IPS-18a (cell line): ENCODE results near the gene UMOD.

Experiments used
- H3K27ac ChIP-seq: one replicate; pipeline ENCODE4 v1.5.1; 2013; ENCODE audit warnings: low read length
- H3K27me3 ChIP-seq: one replicate; pipeline ENCODE4 v1.6.1; 2013; ENCODE audit warnings: mild to moderate bottlenecking, low read length; ENCODE audit not compliant: control insufficient read depth, insufficient read depth
- H3K36me3 ChIP-seq: one replicate; pipeline ENCODE4 v1.6.1; 2013; ENCODE audit warnings: low read depth, low read length; ENCODE audit not compliant: control insufficient read depth
- H3K4me1 ChIP-seq: one replicate; pipeline ENCODE4 v1.6.1; 2013; ENCODE audit warnings: low read depth, low read length; ENCODE audit not compliant: control insufficient read depth
- H3K4me3 ChIP-seq: one replicate; pipeline ENCODE4 v1.5.1; 2013; ENCODE audit warnings: low read length
- H3K9ac ChIP-seq: one replicate; pipeline ENCODE4 v1.6.1; 2013; ENCODE audit warnings: mild to moderate bottlenecking, low read length, moderate library complexity
- H3K9me3 ChIP-seq: one replicate; pipeline ENCODE4 v1.6.1; 2013; ENCODE audit warnings: low read depth, low read length; ENCODE audit not compliant: control insufficient read depth

The UMOD gene

GRCh38 chr16:20387978-20388377, 35.5 kb upstream of the UMOD start:
- Histone ChIP-seq H3K4me3 (no peak overlapping the region), H3K27ac (no peak overlapping the region), H3K9ac (no peak overlapping the region), H3K4me1 (peaks cover 5% of the 10 kb centered on the region), H3K36me3 (no peaks in the 10 kb centered on the region), H3K27me3 (no peaks in the 10 kb centered on the region), H3K9me3 (no peaks in the 10 kb centered on the region)

- Histone ChIP-seq H3K27ac (no peak overlapping the region), H3K4me3 (peak overlapping the region; percentile 66), H3K36me3 (no peaks in the 10 kb centered on the region), H3K4me1 (peaks cover 5% of the 10 kb centered on the region), H3K27me3 (no peaks in the 10 kb centered on the region), H3K9ac (peak overlapping the region; percentile 36), H3K9me3 (no peaks in the 10 kb centered on the region)
Measured at GRCh38 chr16:20385844-20386832, 33.6 kb upstream of the UMOD start.

- no peak overlapping the region for H3K9ac ChIP-seq
Measured at GRCh38 chr16:20383106-20384029, 30.9 kb upstream of the UMOD start.

GRCh38 chr16:20382202-20382948, 29.9 kb upstream of the UMOD start:
- no peaks in the 10 kb centered on the region for H3K36me3 ChIP-seq
- no peaks in the 10 kb centered on the region for H3K9me3 ChIP-seq

More at GRCh38 chr16:20383106-20384029, 30.9 kb upstream of the UMOD start:
- Histone ChIP-seq H3K27me3 (no peaks in the 10 kb centered on the region), H3K4me3 (no peak overlapping the region), H3K36me3 (no peaks in the 10 kb centered on the region), H3K27ac (no peak overlapping the region), H3K4me1 (peaks cover 5% of the 10 kb centered on the region), H3K9me3 (no peaks in the 10 kb centered on the region)

GRCh38 chr16:20380782-20381181, 28.3 kb upstream of the UMOD start:
- H3K9ac ChIP-seq = no peak overlapping the region
- H3K27ac ChIP-seq = no peak overlapping the region
- no peaks in the 10 kb centered on the region for H3K9me3 ChIP-seq
- no peaks in the 10 kb centered on the region for H3K27me3 ChIP-seq
- no peak overlapping the region for H3K4me3 ChIP-seq
- no peaks in the 10 kb centered on the region for H3K4me1 ChIP-seq
- no peaks in the 10 kb centered on the region for H3K36me3 ChIP-seq

More at GRCh38 chr16:20382202-20382948, 29.9 kb upstream of the UMOD start:
- Histone ChIP-seq H3K27ac (no peak overlapping the region), H3K27me3 (no peaks in the 10 kb centered on the region), H3K9ac (no peak overlapping the region), H3K4me3 (no peak overlapping the region), H3K4me1 (peaks cover 5% of the 10 kb centered on the region)

GRCh38 chr16:20377181-20377580, 24.7 kb upstream of the UMOD start:
- Histone ChIP-seq H3K4me3 (no peak overlapping the region), H3K27me3 (no peaks in the 10 kb centered on the region), H3K27ac (no peak overlapping the region), H3K36me3 (no peaks in the 10 kb centered on the region), H3K9ac (no peak overlapping the region), H3K4me1 (no peaks in the 10 kb centered on the region), H3K9me3 (no peaks in the 10 kb centered on the region)

- Histone ChIP-seq H3K9ac (no peak overlapping the region), H3K36me3 (no peaks in the 10 kb centered on the region), H3K27me3 (no peaks in the 10 kb centered on the region), H3K27ac (no peak overlapping the region), H3K9me3 (no peaks in the 10 kb centered on the region), H3K4me1 (no peaks in the 10 kb centered on the region), H3K4me3 (no peak overlapping the region)
Measured at GRCh38 chr16:20372701-20373100, 20.2 kb upstream of the UMOD start.

- Histone ChIP-seq H3K36me3 (no peaks in the 10 kb centered on the region), H3K4me1 (no peaks in the 10 kb centered on the region), H3K9ac (no peak overlapping the region), H3K27me3 (no peaks in the 10 kb centered on the region), H3K27ac (no peak overlapping the region), H3K9me3 (no peaks in the 10 kb centered on the region), H3K4me3 (no peak overlapping the region)
Measured at GRCh38 chr16:20369452-20370054, 17.0 kb upstream of the UMOD start.

GRCh38 chr16:20364051-20364450, 11.5 kb upstream of the UMOD start:
- Histone ChIP-seq H3K4me3 (no peak overlapping the region), H3K9ac (no peak overlapping the region), H3K27me3 (no peaks in the 10 kb centered on the region), H3K4me1 (no peaks in the 10 kb centered on the region), H3K36me3 (no peaks in the 10 kb centered on the region), H3K9me3 (no peaks in the 10 kb centered on the region), H3K27ac (no peak overlapping the region)

GRCh38 chr16:20363191-20363590, 10.7 kb upstream of the UMOD start:
- Histone ChIP-seq H3K36me3 (no peaks in the 10 kb centered on the region), H3K9me3 (no peaks in the 10 kb centered on the region), H3K27ac (no peak overlapping the region), H3K4me3 (no peak overlapping the region), H3K9ac (no peak overlapping the region), H3K27me3 (no peaks in the 10 kb centered on the region), H3K4me1 (no peaks in the 10 kb centered on the region)
